CD4-positive, alpha-beta T cell (primary cell): ENCODE results near the gene CDC42. TPM values are rescaled to one million over a fixed set of nuclear protein-coding genes. Genes with fewer than 3 reads are reported as not detected.
A peak's percentile ranks its signal among the peaks of the same experiment; 100 is the strongest.

Experiments
- ATAC-seq: fragments of 200-7000 bp; cut with Tn5 transposase; one replicate; pipeline ENCODE4 v1.10.0; 2022; ENCODE audit warnings: mild to moderate bottlenecking; ENCODE audit not compliant: poor library complexity
- CTCF ChIA-PET: fragments of 350-600 bp; sonication (Branson Sonifier 250); formaldehyde crosslinking; loops from one replicate; lab custom pipeline; 2021; ENCODE audit warnings: antibody characterized with exemption, inconsistent platforms; lab: Charles Lee
- POLR2A ChIA-PET: fragments of 350-600 bp; sonication (Branson Sonifier 250); formaldehyde crosslinking; loops from one replicate; lab custom pipeline; 2021; ENCODE audit warnings: antibody characterized with exemption, inconsistent platforms; lab: Charles Lee
- DNase-seq, 14 experiments: peaks; one replicate each; pipeline ENCODE4 v3.0.0-alpha.2; 2013 to 2020; ENCODE audit warnings: mixed read lengths in 2 of 14
- H3K27ac ChIP-seq, 2 donors: one replicate each; pipeline versions ENCODE4 v1.5.1 to v1.7.0; 2013; ENCODE audit warnings: low read length in 2 of 2, low read depth in 1 of 2, mild to moderate bottlenecking in 1 of 2
- H3K27me3 ChIP-seq, 2 experiments: 1 replicate in 1 of 2; 2 replicates in 1 of 2; pipeline versions ENCODE4 v1.6.1 to v1.7.0; 2013; ENCODE audit warnings: low read length in 2 of 2, control low read depth in 1 of 2, mild to moderate bottlenecking in 1 of 2, moderate library complexity in 1 of 2; ENCODE audit not compliant: insufficient read depth in 2 of 2, control insufficient read depth in 1 of 2
- H3K36me3 ChIP-seq: one replicate; pipeline ENCODE4 v1.6.1; 2013; ENCODE audit warnings: low read length, control low read depth; ENCODE audit not compliant: insufficient read depth
- H3K4me1 ChIP-seq: one replicate; pipeline ENCODE4 v1.6.1; 2013; ENCODE audit warnings: low read length, control low read depth; ENCODE audit not compliant: insufficient read depth
- H3K4me3 ChIP-seq: one replicate; pipeline ENCODE4 v1.5.1; 2013; ENCODE audit warnings: mild to moderate bottlenecking, low read length, moderate library complexity
- H3K9me3 ChIP-seq, 2 experiments: 1 replicate in 1 of 2; 2 replicates in 1 of 2; pipeline versions ENCODE4 v1.6.1 to v1.7.0; 2013; ENCODE audit warnings: low read length in 2 of 2, mild to moderate bottlenecking in 2 of 2, control low read depth in 1 of 2, moderate library complexity in 1 of 2; ENCODE audit not compliant: control insufficient read depth in 1 of 2, insufficient read depth in 1 of 2
- H3K27ac Mint-ChIP-seq: one replicate; pipeline ENCODE4 v1.8.0; 2020; ENCODE audit warnings: mixed read lengths
- H3K27me3 Mint-ChIP-seq: one replicate; pipeline ENCODE4 v1.8.0; 2021; ENCODE audit warnings: mixed read lengths
- H3K36me3 Mint-ChIP-seq: one replicate; pipeline ENCODE4 v1.8.0; 2021; ENCODE audit warnings: low read depth, mixed read lengths
- H3K4me1 Mint-ChIP-seq: one replicate; pipeline ENCODE4 v1.8.0; 2021; ENCODE audit warnings: low read depth, mixed read lengths
- H3K4me3 Mint-ChIP-seq: one replicate; pipeline ENCODE4 v1.8.0; 2020; ENCODE audit warnings: mild to moderate bottlenecking, mixed read lengths
- H3K9me3 Mint-ChIP-seq: one replicate; pipeline ENCODE4 v1.8.0; 2020; ENCODE audit warnings: mixed read lengths
- CTCF ChIP-seq: fragments of 200-600 bp; IDR thresholded peaks from one replicate; pipeline ENCODE4 v1.8.0; 2022; ENCODE audit warnings: antibody characterized with exemption, mild to moderate bottlenecking
- intact Hi-C, 2 experiments: fragments of 100-400 bp; cut with DNase I in 1 of 2; cut with micrococcal nuclease in 1 of 2; formaldehyde crosslinking; loops; one replicate each; pipeline versions ENCODE4 v1.15.1 to v1.9.0; 2023 to 2025; cut with DNase I, micrococcal nuclease
- total RNA-seq, 174 experiments: library from RNA in 2 of 174; stranded (reverse) in 2 of 174; gene quantifications; one replicate each; pipeline ENCODE4 v1.2.3 and lab custom pipeline; 2021 to 2026

CDC42 gene
- total RNA-seq, 2 experiments from 2014 or later = 375 to 379 TPM

DNA sequence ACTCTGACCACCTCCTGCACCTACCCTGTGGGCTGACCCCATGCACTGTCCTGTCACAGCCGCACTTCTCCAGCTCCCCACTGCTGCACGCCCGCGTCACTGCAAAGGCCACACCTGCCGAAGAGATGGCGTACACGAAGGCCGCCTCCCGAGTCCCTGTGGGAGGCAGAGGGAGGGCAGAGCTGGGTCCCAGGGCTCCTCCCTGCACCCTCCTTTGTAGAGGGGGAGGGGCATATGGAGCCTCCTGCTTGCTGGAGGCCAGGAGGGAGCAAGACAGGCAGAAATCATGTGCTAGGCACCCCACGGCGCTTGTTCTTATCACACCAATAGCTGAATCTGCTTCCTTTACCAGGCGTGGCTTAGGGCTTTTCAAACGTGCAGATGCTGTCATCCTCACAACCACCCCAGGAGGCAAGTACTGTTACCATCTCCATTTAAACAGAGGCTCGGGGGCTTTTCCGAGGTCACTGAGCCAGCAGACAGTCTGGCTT, 69.0 kb downstream of the CDC42 start:
- no peak for DNase-seq
- peaks cover 6% of the 10 kb centered on the region for H3K4me1 Mint-ChIP-seq
- TF ChIP-seq CTCF = no peak
- Histone ChIP-seq H3K36me3 (peaks cover 32% of the 10 kb centered on the region), H3K27ac (no peak overlapping the region), H3K27me3 (no peaks in the 10 kb centered on the region), H3K4me3 (no peak overlapping the region), H3K9me3 (no peaks in the 10 kb centered on the region), H3K4me1 (no peaks in the 10 kb centered on the region)
- intact Hi-C loops = no loop called here
- ChIA-PET POLR2A (no interaction called here), CTCF (interaction anchor here (0.9 to 1.4 kb wide), 2 partner anchors 14 to 16 kb away, joined by 3 read pairs; no protein-coding TSS in a partner anchor)
- H3K27me3 Mint-ChIP-seq = no peaks in the 10 kb centered on the region
- no peak overlapping the region for H3K4me3 Mint-ChIP-seq
- no peaks in the 10 kb centered on the region for H3K9me3 Mint-ChIP-seq
- H3K36me3 Mint-ChIP-seq = peaks cover 17% of the 10 kb centered on the region
- no peak for ATAC-seq
- H3K27ac Mint-ChIP-seq = no peak overlapping the region

DNA sequence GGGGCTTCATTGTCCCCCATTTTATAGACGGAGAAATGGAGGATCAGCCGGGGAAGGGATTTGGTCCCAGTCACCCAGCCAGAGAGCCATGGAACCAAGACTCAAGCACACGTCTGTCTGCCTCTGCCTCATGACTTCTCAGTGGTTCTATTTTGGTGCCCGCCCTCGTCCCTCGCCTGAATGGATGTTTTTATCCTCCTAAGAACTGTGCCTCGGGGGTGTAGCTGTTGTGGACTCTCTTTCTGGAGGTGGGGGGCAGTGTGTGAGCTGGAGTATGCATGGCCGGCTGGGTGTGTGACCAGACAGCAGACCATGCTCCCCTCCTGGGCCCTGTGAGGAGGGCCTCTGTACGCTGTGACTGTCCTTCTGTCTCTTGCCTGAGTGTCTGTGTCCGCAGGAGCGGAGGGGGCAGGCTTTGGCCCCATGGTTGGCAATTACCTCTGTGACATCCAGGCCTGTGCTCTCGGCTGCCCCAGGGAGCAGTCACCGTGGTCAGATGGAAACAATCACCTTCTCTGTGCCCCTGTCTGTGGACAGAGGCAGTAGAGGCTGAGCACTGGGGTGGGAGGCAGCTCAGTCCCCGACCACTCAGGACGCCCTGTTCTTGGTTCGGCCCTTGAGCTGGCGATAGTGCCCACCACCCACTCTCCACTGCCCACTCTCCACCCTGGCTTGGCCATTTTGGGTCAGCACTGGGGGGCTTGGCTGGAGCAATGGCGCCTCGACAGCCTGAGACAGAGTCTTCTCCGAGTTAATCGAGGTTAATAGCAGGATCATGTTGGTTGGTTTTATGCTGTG, 70.0 kb downstream of the CDC42 start:
- Mint-ChIP-seq H3K27me3 (no peaks in the 10 kb centered on the region), H3K4me3 (no peak overlapping the region), H3K27ac (peak overlapping the region; percentile 9), H3K9me3 (no peaks in the 10 kb centered on the region), H3K4me1 (no peaks in the 10 kb centered on the region), H3K36me3 (peaks cover 8% of the 10 kb centered on the region)
- ChIA-PET CTCF (interaction anchor here (0.9 to 1.4 kb wide), 2 partner anchors 15 to 17 kb away, joined by 3 read pairs; no protein-coding TSS in a partner anchor), POLR2A (interaction anchor here (1.4 kb wide), 1 partner anchor 12 kb away, joined by 6 read pairs; no protein-coding TSS in a partner anchor)
- Histone ChIP-seq H3K4me3 (no peak overlapping the region), H3K36me3 (peaks cover 23% of the 10 kb centered on the region), H3K27me3 (no peaks in the 10 kb centered on the region), H3K9me3 (no peaks in the 10 kb centered on the region), H3K4me1 (no peaks in the 10 kb centered on the region), H3K27ac (no peak overlapping the region)
- ATAC-seq = no peak
- intact Hi-C loops = no loop called here
- no peak for TF ChIP-seq CTCF
- DNase-seq = no peak

- no peak for TF ChIP-seq CTCF
- Histone ChIP-seq H3K27me3 (no peaks in the 10 kb centered on the region), H3K36me3 (peaks cover 17% of the 10 kb centered on the region), H3K4me3 (no peak overlapping the region), H3K9me3 (no peaks in the 10 kb centered on the region), H3K27ac (no peak overlapping the region), H3K4me1 (no peaks in the 10 kb centered on the region)
- peaks cover 8% of the 10 kb centered on the region for H3K36me3 Mint-ChIP-seq
- DNase-seq (no peak), ATAC-seq (no peak)
- peak overlapping the region; percentile 55 for H3K27ac Mint-ChIP-seq
- no peak overlapping the region for H3K4me3 Mint-ChIP-seq
- ChIA-PET POLR2A (interaction anchor here (1.4 kb wide), 1 partner anchor 12 kb away, joined by 6 read pairs; no protein-coding TSS in a partner anchor), CTCF (no interaction called here)
- intact Hi-C loops = no loop called here
- H3K9me3 Mint-ChIP-seq = no peaks in the 10 kb centered on the region
- no peaks in the 10 kb centered on the region for H3K4me1 Mint-ChIP-seq
- H3K27me3 Mint-ChIP-seq = no peaks in the 10 kb centered on the region
Observed at GRCh38 chr1:22123071-22123390, 70.5 kb downstream of the CDC42 start.
